Naive thymus-derived CD8-positive, alpha-beta T cell (primary cell): ENCODE data around the gene SLC9A9. TPM values are rescaled to one million over a fixed set of nuclear protein-coding genes. Genes with fewer than 3 reads are reported as not detected.
A peak's percentile ranks its signal among the peaks of the same experiment; 100 is the strongest.
"Not testable (repeated sequence)": the region's sequence is repeated elsewhere in the genome, so short reads cannot be mapped to it uniquely, and the experiment has no call there.

ENCODE experiments used
- ATAC-seq, 2 donors: fragments of 150-1000 bp; cut with Tn5 transposase in 1 of 2; sonication (Bioruptor Pico), chemical (Tn5 transposase) in 1 of 2; 1 replicate in 1 of 2; 2 replicates in 1 of 2; pipeline ENCODE4 v1.10.0; 2021; ENCODE audit warnings: mild to moderate bottlenecking in 2 of 2, moderate library complexity in 2 of 2
- POLR2A ChIA-PET: fragments of 350-600 bp; sonication (Branson Sonifier 250); formaldehyde crosslinking; loops from one replicate; lab custom pipeline; 2021; ENCODE audit warnings: antibody characterized with exemption; lab: Charles Lee
- DNase-seq, 10 donors: peaks; one replicate each; pipeline versions ENCODE4 v3.0.0 to v3.0.0-alpha.2; 2020 to 2022
- H3K27ac Mint-ChIP-seq, 10 donors: one replicate each; pipeline ENCODE4 v1.8.0; 2020 to 2022; ENCODE audit warnings: mild to moderate bottlenecking in 10 of 10, mixed read lengths in 10 of 10, moderate library complexity in 4 of 10, inconsistent platforms in 1 of 10
- H3K27me3 Mint-ChIP-seq, 5 donors: one replicate each; pipeline ENCODE4 v1.8.0; 2021 to 2022; ENCODE audit warnings: mixed read lengths in 5 of 5
- H3K36me3 Mint-ChIP-seq, 3 donors: one replicate each; pipeline ENCODE4 v1.8.0; 2020 to 2022; ENCODE audit warnings: mixed read lengths in 3 of 3, mild to moderate bottlenecking in 2 of 3, inconsistent platforms in 1 of 3
- H3K4me1 Mint-ChIP-seq, 4 donors: one replicate each; pipeline ENCODE4 v1.8.0; 2021 to 2022; ENCODE audit warnings: mixed read lengths in 4 of 4
- H3K4me3 Mint-ChIP-seq, 10 donors: one replicate each; pipeline ENCODE4 v1.8.0; 2020 to 2022; ENCODE audit warnings: mild to moderate bottlenecking in 10 of 10, mixed read lengths in 10 of 10, moderate library complexity in 6 of 10, inconsistent platforms in 1 of 10
- H3K9me3 Mint-ChIP-seq, 9 donors: one replicate each; pipeline ENCODE4 v1.8.0; 2020 to 2022; ENCODE audit warnings: mixed read lengths in 9 of 9, mild to moderate bottlenecking in 3 of 9, inconsistent platforms in 1 of 9, moderate library complexity in 1 of 9
- polyA plus RNA-seq, 3 donors: library from polyadenylated mRNA; unstranded; fragments of 300-500 nt; fragmentation: Illumina TruSeq; gene quantifications; one replicate each; pipeline ENCODE4 v1.2.3, GENCODE V29; 2021
- total RNA-seq, 8 experiments: library from RNA in 2 of 8; stranded (reverse) in 2 of 8; gene quantifications; one replicate each; pipeline ENCODE4 v1.2.3 and lab custom pipeline; 2021 to 2026

The SLC9A9 gene
- total and polyA plus RNA-seq, 5 experiments from 2014 or later: 9.6 to 19.4 (median 14.2) TPM

GRCh38 chr3:143450632-143451031, 397.6 kb downstream of the SLC9A9 start:
- ATAC-seq (no peak), DNase-seq (no peak)
- Mint-ChIP-seq H3K27me3 (no peaks in the 10 kb centered on the region), H3K9me3 (no peaks in the 10 kb centered on the region), H3K36me3 (peaks cover 0 to 2% (median 0%) of the 10 kb centered on the region in 3 donors), H3K27ac (no peak overlapping the region), H3K4me3 (no peak overlapping the region), H3K4me1 (peaks cover 0 to 3% (median 2%) of the 10 kb centered on the region in 4 donors)
- POLR2A ChIA-PET: interaction anchor here (0.6 kb wide), 1 partner anchor 331 kb away, joined by 3 read pairs; the partner anchor contains the start of gene CHST2

- Mint-ChIP-seq H3K27ac (no peak overlapping the region), H3K36me3 (peaks cover 0 to 9% (median 0%) of the 10 kb centered on the region in 3 donors), H3K4me3 (no peak overlapping the region), H3K4me1 (peaks cover 17 to 30% (median 26%) of the 10 kb centered on the region in 4 donors), H3K27me3 (no peaks in the 10 kb centered on the region), H3K9me3 (no peaks in the 10 kb centered on the region)
- DNase-seq (no peak), ATAC-seq (no peak)
- POLR2A ChIA-PET: no interaction called here
Measured at GRCh38 chr3:143447491-143447890, 400.8 kb downstream of the SLC9A9 start.

GRCh38 chr3:143445118-143445517, 403.1 kb downstream of the SLC9A9 start:
- H3K27ac Mint-ChIP-seq: peak overlapping the region in 2 of 10 donors; percentile 1 to 23
- peaks cover 16 to 29% (median 27%) of the 10 kb centered on the region in 4 donors for H3K4me1 Mint-ChIP-seq
- ATAC-seq: no peak
- no peaks in the 10 kb centered on the region for H3K9me3 Mint-ChIP-seq
- no peak for DNase-seq
- no peak overlapping the region for H3K4me3 Mint-ChIP-seq
- peaks cover 0 to 9% (median 0%) of the 10 kb centered on the region in 3 donors for H3K36me3 Mint-ChIP-seq
- POLR2A ChIA-PET: no interaction called here
- H3K27me3 Mint-ChIP-seq: no peaks in the 10 kb centered on the region

GRCh38 chr3:143443851-143444331, 404.4 kb downstream of the SLC9A9 start:
- H3K4me3 Mint-ChIP-seq: peak overlapping the region in 6 of 10 donors; percentile 1 to 53 (median 23)

GRCh38 chr3:143442814-143443447, 405.3 kb downstream of the SLC9A9 start:
- Mint-ChIP-seq H3K4me3 (peak overlapping the region in 3 of 10 donors; percentile 4 to 53 (median 14)), H3K4me1 (peaks cover 18 to 29% (median 27%) of the 10 kb centered on the region in 4 donors), H3K27me3 (no peaks in the 10 kb centered on the region), H3K9me3 (no peaks in the 10 kb centered on the region), H3K36me3 (peaks cover 0 to 9% (median 0%) of the 10 kb centered on the region in 3 donors), H3K27ac (peak overlapping the region in 2 of 10 donors; percentile 4 to 44)
- POLR2A ChIA-PET: no interaction called here
- peak in 3 of 10 donors; percentile 6 to 28 (median 16) for DNase-seq
- ATAC-seq: peak; percentile 30 to 67

More at GRCh38 chr3:143443851-143444331, 404.4 kb downstream of the SLC9A9 start:
- ATAC-seq (no peak), DNase-seq (no peak)
- POLR2A ChIA-PET: no interaction called here
- Mint-ChIP-seq H3K27ac (peak overlapping the region in 2 of 10 donors; percentile 23 to 63), H3K9me3 (no peaks in the 10 kb centered on the region), H3K4me1 (peaks cover 18 to 29% (median 27%) of the 10 kb centered on the region in 4 donors), H3K27me3 (no peaks in the 10 kb centered on the region), H3K36me3 (peaks cover 0 to 9% (median 0%) of the 10 kb centered on the region in 3 donors)

GRCh38 chr3:143441516-143442171, 406.6 kb downstream of the SLC9A9 start:
- H3K9me3 Mint-ChIP-seq: no peaks in the 10 kb centered on the region
- peaks cover 0 to 9% (median 0%) of the 10 kb centered on the region in 3 donors for H3K36me3 Mint-ChIP-seq
- H3K27me3 Mint-ChIP-seq: no peaks in the 10 kb centered on the region
- ATAC-seq (no peak), DNase-seq (no peak)
- peak overlapping the region in 1 of 10 donors; percentile 9 for H3K27ac Mint-ChIP-seq
- H3K4me3 Mint-ChIP-seq: no peak overlapping the region
- H3K4me1 Mint-ChIP-seq: peaks cover 20 to 29% (median 27%) of the 10 kb centered on the region in 4 donors
- POLR2A ChIA-PET: no interaction called here

- DNase-seq (no peak), ATAC-seq (no peak)
- H3K36me3 Mint-ChIP-seq: peaks cover 0 to 3% (median under 1%) of the 10 kb centered on the region in 3 donors
- POLR2A ChIA-PET: no interaction called here
- H3K9me3 Mint-ChIP-seq: no peaks in the 10 kb centered on the region
- peaks cover 16 to 24% (median 23%) of the 10 kb centered on the region in 4 donors for H3K4me1 Mint-ChIP-seq
- H3K27me3 Mint-ChIP-seq: no peaks in the 10 kb centered on the region
- H3K4me3 Mint-ChIP-seq: no peak overlapping the region
- peak overlapping the region in 1 of 10 donors; percentile 36 for H3K27ac Mint-ChIP-seq
Measured at GRCh38 chr3:143439817-143440216, 408.5 kb downstream of the SLC9A9 start.

GRCh38 chr3:143437405-143437804, 410.9 kb downstream of the SLC9A9 start:
- Mint-ChIP-seq H3K27ac (peak overlapping the region in 1 of 10 donors; percentile 17), H3K36me3 (peaks cover 0 to 3% (median 0%) of the 10 kb centered on the region in 3 donors), H3K27me3 (no peaks in the 10 kb centered on the region), H3K9me3 (no peaks in the 10 kb centered on the region), H3K4me3 (no peak overlapping the region), H3K4me1 (peaks cover 0 to 4% (median under 1%) of the 10 kb centered on the region in 4 donors)
- DNase-seq (no peak), ATAC-seq (no peak)
- POLR2A ChIA-PET: no interaction called here

GRCh38 chr3:143436231-143436930, 411.9 kb downstream of the SLC9A9 start:
- no peaks in the 10 kb centered on the region for H3K27me3 Mint-ChIP-seq
- DNase-seq (no peak), ATAC-seq (no peak)
- H3K27ac Mint-ChIP-seq: peak overlapping the region in 2 of 10 donors; percentile 36 to 41
- H3K9me3 Mint-ChIP-seq: no peaks in the 10 kb centered on the region
- H3K4me1 Mint-ChIP-seq: peaks cover 0 to 8% (median 0%) of the 10 kb centered on the region in 4 donors
- H3K4me3 Mint-ChIP-seq: no peak overlapping the region
- POLR2A ChIA-PET: no interaction called here
- peaks cover 0 to 3% (median 0%) of the 10 kb centered on the region in 3 donors for H3K36me3 Mint-ChIP-seq

GRCh38 chr3:143433787-143434378, 414.4 kb downstream of the SLC9A9 start:
- DNase-seq: peak in 1 of 10 donors; percentile 26

GRCh38 chr3:143431298-143431697, 417.0 kb downstream of the SLC9A9 start:
- H3K4me3 Mint-ChIP-seq, ATAC-seq, H3K27me3 Mint-ChIP-seq, POLR2A ChIA-PET, DNase-seq, H3K9me3 Mint-ChIP-seq, H3K36me3 Mint-ChIP-seq, H3K27ac Mint-ChIP-seq: not testable (repeated sequence)
- H3K4me1 Mint-ChIP-seq: peaks cover 0 to 34% (median 5%) of the 10 kb centered on the region in 4 donors

More at GRCh38 chr3:143433787-143434378, 414.4 kb downstream of the SLC9A9 start:
- Mint-ChIP-seq H3K27me3 (no peaks in the 10 kb centered on the region), H3K9me3 (no peaks in the 10 kb centered on the region), H3K36me3 (peaks cover 0 to 3% (median 0%) of the 10 kb centered on the region in 3 donors), H3K27ac (no peak overlapping the region), H3K4me1 (peaks cover 0 to 19% (median 4%) of the 10 kb centered on the region in 4 donors), H3K4me3 (no peak overlapping the region)
- POLR2A ChIA-PET: no interaction called here
- no peak for ATAC-seq

- Mint-ChIP-seq H3K4me3 (no peak overlapping the region), H3K27ac (no peak overlapping the region), H3K4me1 (peaks cover 0 to 34% (median 5%) of the 10 kb centered on the region in 4 donors), H3K9me3 (no peaks in the 10 kb centered on the region), H3K36me3 (no peaks in the 10 kb centered on the region), H3K27me3 (no peaks in the 10 kb centered on the region)
- ATAC-seq: no peak
- DNase-seq: no peak
- POLR2A ChIA-PET: no interaction called here
Measured at GRCh38 chr3:143430568-143430967, 417.7 kb downstream of the SLC9A9 start.
